H9 (cell line): ENCODE measurements around the gene ACSL4. TPM values are rescaled to one million over a fixed set of nuclear protein-coding genes. Genes with fewer than 3 reads are reported as not detected.

ENCODE experiments used
- DNase-seq: peaks from one replicate; pipeline ENCODE4 v3.0.0-alpha.2; 2017
- H2AFZ ChIP-seq: one replicate; pipeline ENCODE4 v1.6.1; 2013; ENCODE audit warnings: mild to moderate bottlenecking, low read length, control low read depth, moderate library complexity
- H2AK5ac ChIP-seq: 2 replicates; pipeline ENCODE4 v1.6.1; 2013; ENCODE audit warnings: low read length, control low read depth, mixed read lengths; ENCODE audit not compliant: insufficient read length
- H2BK120ac ChIP-seq: one replicate; pipeline ENCODE4 v1.6.1; 2013; ENCODE audit warnings: low read depth, mild to moderate bottlenecking, low read length, control low read depth, inconsistent platforms; ENCODE audit not compliant: poor library complexity, severe bottlenecking
- H2BK12ac ChIP-seq: 2 replicates; pipeline ENCODE4 v1.6.1; 2013; ENCODE audit warnings: low read length, control low read depth, mixed read lengths, low read depth; ENCODE audit not compliant: insufficient read length
- H2BK15ac ChIP-seq: 2 replicates; pipeline ENCODE4 v1.6.1; 2013; ENCODE audit warnings: low read depth, low read length, control low read depth
- H2BK20ac ChIP-seq: one replicate; pipeline ENCODE4 v1.6.1; 2013; ENCODE audit warnings: low read depth, mild to moderate bottlenecking, low read length, control low read depth, inconsistent platforms; ENCODE audit not compliant: poor library complexity, severe bottlenecking
- H2BK5ac ChIP-seq: 2 replicates; pipeline ENCODE4 v1.6.1; 2013; ENCODE audit warnings: low read length, control low read depth, mixed read lengths; ENCODE audit not compliant: insufficient read length
- H3K14ac ChIP-seq: 2 replicates; pipeline ENCODE4 v1.6.1; 2013; ENCODE audit warnings: low read length, control low read depth; ENCODE audit not compliant: insufficient read depth
- H3K18ac ChIP-seq: 2 replicates; pipeline ENCODE4 v1.6.1; 2013; ENCODE audit warnings: low read depth, mild to moderate bottlenecking, mixed read lengths, low read length, control low read depth; ENCODE audit not compliant: insufficient read length
- H3K23ac ChIP-seq: 2 replicates; pipeline ENCODE4 v1.6.1; 2013; ENCODE audit warnings: low read length, control low read depth, mixed read lengths, low read depth; ENCODE audit not compliant: insufficient read length
- H3K23me2 ChIP-seq: 2 replicates; pipeline ENCODE4 v1.6.1; 2013; ENCODE audit warnings: low read depth, mild to moderate bottlenecking, mixed read lengths, low read length, control low read depth; ENCODE audit not compliant: insufficient read length, poor library complexity, severe bottlenecking
- H3K27ac ChIP-seq: 2 replicates; pipeline ENCODE4 v1.5.1; 2013; ENCODE audit warnings: low read length, control low read depth, mixed read lengths, low read depth; ENCODE audit not compliant: insufficient read length
- H3K27me3 ChIP-seq: 2 replicates; pipeline ENCODE4 v1.6.1; 2013; ENCODE audit warnings: low read length, control low read depth, inconsistent platforms; ENCODE audit not compliant: insufficient read depth
- H3K4ac ChIP-seq: 2 replicates; pipeline ENCODE4 v1.6.1; 2013; ENCODE audit warnings: low read depth, mild to moderate bottlenecking, control low read depth, inconsistent platforms, low read length, moderate library complexity
- H3K4me1 ChIP-seq: 2 replicates; pipeline ENCODE4 v1.6.1; 2013; ENCODE audit warnings: low read length, control low read depth, inconsistent platforms; ENCODE audit not compliant: insufficient read depth
- H3K4me2 ChIP-seq: 2 replicates; pipeline ENCODE4 v1.6.1; 2013; ENCODE audit warnings: low read length, control low read depth, mixed read lengths; ENCODE audit not compliant: insufficient read length, insufficient read depth
- H3K56ac ChIP-seq: 2 replicates; pipeline ENCODE4 v1.6.1; 2013; ENCODE audit warnings: low read depth, mild to moderate bottlenecking, mixed read lengths, low read length, control low read depth; ENCODE audit not compliant: insufficient read length
- H3K79me1 ChIP-seq: 2 replicates; pipeline ENCODE4 v1.6.1; 2013; ENCODE audit warnings: low read depth, mild to moderate bottlenecking, moderate library complexity, low read length, control low read depth, inconsistent platforms; ENCODE audit not compliant: insufficient read depth, poor library complexity, severe bottlenecking
- H3K79me2 ChIP-seq: 2 replicates; pipeline ENCODE4 v1.6.1; 2013; ENCODE audit warnings: low read length, control low read depth, inconsistent platforms; ENCODE audit not compliant: insufficient read depth
- H3K9ac ChIP-seq: 2 replicates; pipeline ENCODE4 v1.6.1; 2013; ENCODE audit warnings: low read length, control low read depth, mixed read lengths; ENCODE audit not compliant: insufficient read length; ENCODE audit errors: extremely low read depth
- H3K9me3 ChIP-seq: one replicate; pipeline ENCODE4 v1.6.1; 2013; ENCODE audit warnings: low read depth, low read length, inconsistent platforms; ENCODE audit not compliant: control insufficient read depth
- H3T11ph ChIP-seq: one replicate; pipeline ENCODE4 v1.6.1; 2013; ENCODE audit warnings: mild to moderate bottlenecking, low read length, control low read depth, inconsistent platforms
- H4K20me1 ChIP-seq: one replicate; pipeline ENCODE4 v1.6.1; 2013; ENCODE audit not compliant: control insufficient read depth, insufficient read length, insufficient read depth
- H4K5ac ChIP-seq: 2 replicates; pipeline ENCODE4 v1.6.1; 2013; ENCODE audit warnings: low read depth, mild to moderate bottlenecking, mixed read lengths, low read length, control low read depth; ENCODE audit not compliant: insufficient read length
- H4K8ac ChIP-seq: replicated peaks from 2 replicates; pipeline ENCODE4 v1.6.1; 2013; ENCODE audit warnings: low read length, control low read depth, mixed read lengths, low read depth; ENCODE audit not compliant: insufficient read length
- H4K91ac ChIP-seq: 2 replicates; pipeline ENCODE4 v1.6.1; 2013; ENCODE audit warnings: low read depth, mild to moderate bottlenecking, moderate library complexity, mixed read lengths, low read length, control low read depth; ENCODE audit not compliant: insufficient read length
- H3K27ac Mint-ChIP-seq, 3 experiments: 2 replicates in 2 of 3; 3 replicates in 1 of 3; pipeline ENCODE4 v1.8.0; 2020 to 2021; ENCODE audit warnings: mixed read lengths in 3 of 3, mild to moderate bottlenecking in 1 of 3, moderate library complexity in 1 of 3
- H3K27me3 Mint-ChIP-seq: 2 replicates; pipeline ENCODE4 v1.8.0; 2021; ENCODE audit warnings: low read depth, mild to moderate bottlenecking, moderate library complexity, mixed read lengths
- H3K36me3 Mint-ChIP-seq, 3 experiments: 2 replicates in 2 of 3; 3 replicates in 1 of 3; pipeline ENCODE4 v1.8.0; 2020 to 2021; ENCODE audit warnings: low read depth in 3 of 3, mixed read lengths in 3 of 3; ENCODE audit not compliant: insufficient read depth in 1 of 3
- H3K4me1 Mint-ChIP-seq, 2 experiments: 2 replicates each; pipeline ENCODE4 v1.8.0; 2020; ENCODE audit warnings: mixed read lengths in 2 of 2
- H3K4me3 Mint-ChIP-seq, 2 experiments: 2 replicates in 1 of 2; 3 replicates in 1 of 2; pipeline ENCODE4 v1.8.0; 2020 to 2021; ENCODE audit warnings: mild to moderate bottlenecking in 2 of 2, mixed read lengths in 2 of 2, moderate library complexity in 1 of 2
- H3K9me3 Mint-ChIP-seq, 2 experiments: 2 replicates in 1 of 2; 3 replicates in 1 of 2; pipeline ENCODE4 v1.8.0; 2020; ENCODE audit warnings: mild to moderate bottlenecking in 2 of 2, mixed read lengths in 2 of 2, moderate library complexity in 1 of 2
- CTCF ChIP-seq: fragments of 200-600 bp; sonication (generic); conservative IDR thresholded peaks from 3 replicates; pipeline ENCODE4 v1.8.0; 2021; ENCODE audit warnings: antibody characterized with exemption, mild to moderate bottlenecking
- WGBS: extraction: QIAGEN DNeasy Blood & Tissue Kit; methylation state at CpG from one replicate; pipeline ENCODE4 v1.1.7; 2013; ENCODE audit warnings: missing lambda C conversion rate, low lambda C conversion rate, mixed read lengths; ENCODE audit not compliant: insufficient read length; ENCODE audit errors: extremely low coverage; 5-methylcytosine and 5-hydroxymethylcytosine counted together
- total RNA-seq: library from RNA; stranded (reverse); gene quantifications from 2 replicates; pipeline ENCODE4 v1.2.1, GENCODE V29; 2021

Gene ACSL4
- total RNA-seq, 1 experiment from 2014 or later, result 41.6 TPM

- Histone ChIP-seq H3K56ac (no peak overlapping the region), H3K79me2 (no peaks in the 10 kb centered on the region), H3K9ac (no peak overlapping the region), H3K14ac (no peak overlapping the region), H3K23me2 (no peaks in the 10 kb centered on the region), H3K27me3 (no peaks in the 10 kb centered on the region), H4K8ac (no peak overlapping the region), H3K4me2 (no peak overlapping the region), H2AK5ac (no peak overlapping the region), H3K18ac (no peak overlapping the region), H3K27ac (no peak overlapping the region), H4K91ac (no peak overlapping the region), H4K20me1 (no peaks in the 10 kb centered on the region), H3K9me3 (no peaks in the 10 kb centered on the region), H3K23ac (no peak overlapping the region), H2BK5ac (no peak overlapping the region), H3K4me1 (no peaks in the 10 kb centered on the region), H2BK12ac (no peak overlapping the region), H2BK15ac (no peak overlapping the region), H4K5ac (no peak overlapping the region), H3T11ph (no peak overlapping the region), H2AFZ (no peak overlapping the region), H2BK120ac (no peak overlapping the region), H2BK20ac (no peak overlapping the region), H3K79me1 (no peaks in the 10 kb centered on the region), H3K4ac (no peak overlapping the region)
- Mint-ChIP-seq H3K36me3 (peaks cover 14 to 36% (median 26%) of the 10 kb centered on the region in 3 experiments), H3K27me3 (no peaks in the 10 kb centered on the region), H3K4me3 (no peak overlapping the region), H3K27ac (no peak overlapping the region), H3K4me1 (peaks cover 0 to 8% of the 10 kb centered on the region in 2 experiments; a peak in 2 of 4 replicates), H3K9me3 (no peaks in the 10 kb centered on the region)
- no peak for TF ChIP-seq CTCF
- DNase-seq, result no peak
- WGBS, result no CpG with 5 or more reads among the region's 4 CpGs
These were observed 77.4 kb downstream of the ACSL4 start for GRCh38 chrX:109655502-109656201.
